ENCODE data around the gene ACAT1. TPM values are rescaled to one million over a fixed set of nuclear protein-coding genes. Genes with fewer than 3 reads are reported as not detected.

ACAT1 gene
- total RNA-seq, 1 donor from 2014 or later = 39.4 TPM

DNA sequence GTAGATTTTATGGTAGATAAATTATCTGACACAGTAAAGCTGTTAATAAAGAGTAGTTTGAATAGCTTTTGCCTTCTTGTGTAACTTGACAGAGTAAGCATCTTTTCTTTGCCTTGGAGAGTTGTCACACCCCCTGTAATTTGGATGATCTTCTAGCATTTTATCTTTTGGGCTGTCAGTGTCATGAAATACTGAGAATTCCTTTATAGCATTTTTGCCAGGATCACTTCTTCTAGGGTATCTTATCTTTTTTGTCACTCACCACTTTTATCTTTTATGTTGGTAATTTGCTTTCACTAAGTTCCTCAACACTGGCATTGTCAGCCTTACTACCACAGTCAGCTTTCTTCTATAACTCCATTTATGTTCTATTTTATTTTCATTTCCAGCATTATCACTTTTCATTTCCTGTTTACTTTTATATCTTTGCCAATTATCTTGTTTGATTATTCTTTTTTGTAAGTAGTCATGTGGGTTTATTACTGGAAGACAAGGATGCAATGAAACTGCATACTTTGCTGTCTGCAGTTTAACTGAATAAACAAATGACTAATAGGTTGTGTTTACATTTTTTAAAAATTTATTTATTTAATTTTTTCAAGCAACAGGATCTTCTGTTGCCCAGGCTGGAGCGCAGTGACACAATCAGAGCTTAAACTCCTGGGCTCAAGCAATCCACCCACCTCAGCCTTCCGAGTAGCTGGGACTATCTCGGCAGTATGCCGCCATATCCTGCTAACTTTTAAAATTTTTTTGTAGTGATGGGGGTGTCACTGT, 28.1 kb upstream of the ACAT1 start:
- Mint-ChIP-seq H3K27ac (ENCODE audit: unreplicated experiment) (no peak overlapping the region), H3K4me3 (ENCODE audit: unreplicated experiment) (no peak overlapping the region), H3K9me3 (ENCODE audit: unreplicated experiment) (no peaks in the 10 kb centered on the region), H3K36me3 (ENCODE audit: unreplicated experiment) (peaks cover 5% of the 10 kb centered on the region), H3K4me1 (ENCODE audit: low read depth, unreplicated experiment) (no peaks in the 10 kb centered on the region), H3K27me3 (ENCODE audit: unreplicated experiment) (no peaks in the 10 kb centered on the region)
- no peak for DNase-seq
- TF ChIP-seq, protein P1, sequence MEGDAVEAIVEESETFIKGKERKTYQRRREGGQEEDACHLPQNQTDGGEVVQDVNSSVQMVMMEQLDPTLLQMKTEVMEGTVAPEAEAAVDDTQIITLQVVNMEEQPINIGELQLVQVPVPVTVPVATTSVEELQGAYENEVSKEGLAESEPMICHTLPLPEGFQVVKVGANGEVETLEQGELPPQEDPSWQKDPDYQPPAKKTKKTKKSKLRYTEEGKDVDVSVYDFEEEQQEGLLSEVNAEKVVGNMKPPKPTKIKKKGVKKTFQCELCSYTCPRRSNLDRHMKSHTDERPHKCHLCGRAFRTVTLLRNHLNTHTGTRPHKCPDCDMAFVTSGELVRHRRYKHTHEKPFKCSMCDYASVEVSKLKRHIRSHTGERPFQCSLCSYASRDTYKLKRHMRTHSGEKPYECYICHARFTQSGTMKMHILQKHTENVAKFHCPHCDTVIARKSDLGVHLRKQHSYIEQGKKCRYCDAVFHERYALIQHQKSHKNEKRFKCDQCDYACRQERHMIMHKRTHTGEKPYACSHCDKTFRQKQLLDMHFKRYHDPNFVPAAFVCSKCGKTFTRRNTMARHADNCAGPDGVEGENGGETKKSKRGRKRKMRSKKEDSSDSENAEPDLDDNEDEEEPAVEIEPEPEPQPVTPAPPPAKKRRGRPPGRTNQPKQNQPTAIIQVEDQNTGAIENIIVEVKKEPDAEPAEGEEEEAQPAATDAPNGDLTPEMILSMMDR (IDR thresholded peaks at IDR 0.05; ENCODE audit: partially characterized antibody, unreplicated experiment) = no peak

GRCh38 chr11:108097179-108097578, 24.2 kb upstream of the ACAT1 start:
- Mint-ChIP-seq H3K36me3 (ENCODE audit: unreplicated experiment) (no peaks in the 10 kb centered on the region), H3K9me3 (ENCODE audit: unreplicated experiment) (no peaks in the 10 kb centered on the region), H3K4me1 (ENCODE audit: low read depth, unreplicated experiment) (no peaks in the 10 kb centered on the region), H3K27me3 (ENCODE audit: unreplicated experiment) (no peaks in the 10 kb centered on the region), H3K4me3 (ENCODE audit: unreplicated experiment) (no peak overlapping the region), H3K27ac (ENCODE audit: unreplicated experiment) (no peak overlapping the region)
- DNase-seq = no peak
- TF ChIP-seq, protein P1 (IDR thresholded peaks at IDR 0.05; ENCODE audit: partially characterized antibody, unreplicated experiment) = no peak

GRCh38 chr11:108101090-108101775, 20.1 kb upstream of the ACAT1 start:
- Mint-ChIP-seq H3K27ac (ENCODE audit: unreplicated experiment) (no peak overlapping the region), H3K9me3 (ENCODE audit: unreplicated experiment) (no peaks in the 10 kb centered on the region), H3K36me3 (ENCODE audit: unreplicated experiment) (no peaks in the 10 kb centered on the region), H3K4me1 (ENCODE audit: low read depth, unreplicated experiment) (no peaks in the 10 kb centered on the region), H3K4me3 (ENCODE audit: unreplicated experiment) (no peak overlapping the region), H3K27me3 (ENCODE audit: unreplicated experiment) (no peaks in the 10 kb centered on the region)
- no peak for DNase-seq
- TF ChIP-seq, protein P1 (IDR thresholded peaks at IDR 0.05; ENCODE audit: partially characterized antibody, unreplicated experiment) = no peak

- Mint-ChIP-seq H3K4me3 (ENCODE audit: unreplicated experiment) (no peak overlapping the region), H3K36me3 (ENCODE audit: unreplicated experiment) (no peaks in the 10 kb centered on the region), H3K4me1 (ENCODE audit: low read depth, unreplicated experiment) (no peaks in the 10 kb centered on the region), H3K27ac (ENCODE audit: unreplicated experiment) (no peak overlapping the region), H3K27me3 (ENCODE audit: unreplicated experiment) (peaks cover 2% of the 10 kb centered on the region), H3K9me3 (ENCODE audit: unreplicated experiment) (no peaks in the 10 kb centered on the region)
- DNase-seq = no peak
- TF ChIP-seq, protein P1 (IDR thresholded peaks at IDR 0.05; ENCODE audit: partially characterized antibody, unreplicated experiment) = no peak
Measured at GRCh38 chr11:108111126-108111525, 10.2 kb upstream of the ACAT1 start.

GRCh38 chr11:108112057-108112456, 9.3 kb upstream of the ACAT1 start:
- Mint-ChIP-seq H3K27ac (ENCODE audit: unreplicated experiment) (no peak overlapping the region), H3K9me3 (ENCODE audit: unreplicated experiment) (no peaks in the 10 kb centered on the region), H3K4me1 (ENCODE audit: low read depth, unreplicated experiment) (no peaks in the 10 kb centered on the region), H3K4me3 (ENCODE audit: unreplicated experiment) (no peak overlapping the region), H3K27me3 (ENCODE audit: unreplicated experiment) (peaks cover 2% of the 10 kb centered on the region), H3K36me3 (ENCODE audit: unreplicated experiment) (no peaks in the 10 kb centered on the region)
- no peak for DNase-seq
- TF ChIP-seq, protein P1 (IDR thresholded peaks at IDR 0.05; ENCODE audit: partially characterized antibody, unreplicated experiment) = no peak

Data from glutamatergic neuron (in vitro differentiated cells).